ENCODE results near the gene MYO1D.

The MYO1D gene

GRCh38 chr17:32757963-32758362 is 119.0 kb downstream of the MYO1D start:
- DNase-seq (ENCODE audit: low read depth), result no peak
- TF ChIP-seq, protein P1, sequence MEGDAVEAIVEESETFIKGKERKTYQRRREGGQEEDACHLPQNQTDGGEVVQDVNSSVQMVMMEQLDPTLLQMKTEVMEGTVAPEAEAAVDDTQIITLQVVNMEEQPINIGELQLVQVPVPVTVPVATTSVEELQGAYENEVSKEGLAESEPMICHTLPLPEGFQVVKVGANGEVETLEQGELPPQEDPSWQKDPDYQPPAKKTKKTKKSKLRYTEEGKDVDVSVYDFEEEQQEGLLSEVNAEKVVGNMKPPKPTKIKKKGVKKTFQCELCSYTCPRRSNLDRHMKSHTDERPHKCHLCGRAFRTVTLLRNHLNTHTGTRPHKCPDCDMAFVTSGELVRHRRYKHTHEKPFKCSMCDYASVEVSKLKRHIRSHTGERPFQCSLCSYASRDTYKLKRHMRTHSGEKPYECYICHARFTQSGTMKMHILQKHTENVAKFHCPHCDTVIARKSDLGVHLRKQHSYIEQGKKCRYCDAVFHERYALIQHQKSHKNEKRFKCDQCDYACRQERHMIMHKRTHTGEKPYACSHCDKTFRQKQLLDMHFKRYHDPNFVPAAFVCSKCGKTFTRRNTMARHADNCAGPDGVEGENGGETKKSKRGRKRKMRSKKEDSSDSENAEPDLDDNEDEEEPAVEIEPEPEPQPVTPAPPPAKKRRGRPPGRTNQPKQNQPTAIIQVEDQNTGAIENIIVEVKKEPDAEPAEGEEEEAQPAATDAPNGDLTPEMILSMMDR (IDR thresholded peaks at IDR 0.05; ENCODE audit: control insufficient read depth, extremely low read depth, insufficient read depth), result no peak
- no peak overlapping the region for H3K4me3 ChIP-seq (ENCODE audit: low read depth, low read length)

- no peak for DNase-seq (ENCODE audit: low read depth)
- TF ChIP-seq, protein P1 (IDR thresholded peaks at IDR 0.05; ENCODE audit: control insufficient read depth, extremely low read depth, insufficient read depth), result no peak
- no peak overlapping the region for H3K4me3 ChIP-seq (ENCODE audit: low read depth, low read length)
These were observed 120.2 kb downstream of the MYO1D start for GRCh38 chr17:32756696-32757095.

DNA sequence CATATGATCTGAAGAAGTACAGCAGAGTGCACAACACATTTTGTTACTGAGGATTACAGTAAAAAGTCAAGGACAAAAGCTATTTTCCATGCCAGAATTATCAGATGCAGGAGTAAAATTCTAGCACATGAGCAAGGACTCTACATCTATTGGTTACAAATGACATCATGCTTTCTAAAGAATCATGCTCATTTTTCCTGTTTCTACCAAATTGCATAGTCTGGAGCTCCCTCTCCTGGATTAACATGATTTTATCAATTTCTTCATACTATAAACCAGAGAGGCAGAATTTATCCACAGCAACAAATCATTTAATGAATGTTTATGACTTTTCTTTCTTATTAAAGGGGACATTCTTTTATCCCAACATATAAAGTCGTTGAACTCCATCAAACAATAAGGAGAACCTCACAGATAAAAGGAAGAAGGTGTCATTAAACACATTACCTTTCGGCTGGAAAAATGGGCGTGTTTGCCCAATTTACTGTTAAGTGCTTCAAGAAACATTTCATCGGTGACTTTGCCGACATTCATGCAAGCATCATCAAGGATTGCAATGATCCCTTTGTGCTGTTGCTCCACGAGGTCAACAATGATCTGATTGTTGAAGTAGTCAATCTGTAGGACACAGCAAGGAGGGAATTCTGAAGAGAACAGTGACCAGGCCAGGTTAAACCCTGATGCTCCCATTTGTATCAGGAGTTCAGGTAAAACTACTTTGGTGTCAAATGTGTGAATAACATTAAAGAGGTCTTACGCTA is 121.7 kb downstream of the MYO1D start:
- DNase-seq (ENCODE audit: low read depth), result peak; percentile 70
- no peak overlapping the region for H3K4me3 ChIP-seq (ENCODE audit: low read depth, low read length)
- TF ChIP-seq, protein P1 (IDR thresholded peaks at IDR 0.05; ENCODE audit: control insufficient read depth, extremely low read depth, insufficient read depth), result peak; percentile 48

GRCh38 chr17:32752934-32753333 is 124.0 kb downstream of the MYO1D start:
- no peak overlapping the region for H3K4me3 ChIP-seq (ENCODE audit: low read depth, low read length)
- TF ChIP-seq, protein P1 (IDR thresholded peaks at IDR 0.05; ENCODE audit: control insufficient read depth, extremely low read depth, insufficient read depth), result no peak
- no peak for DNase-seq (ENCODE audit: low read depth)

DNA sequence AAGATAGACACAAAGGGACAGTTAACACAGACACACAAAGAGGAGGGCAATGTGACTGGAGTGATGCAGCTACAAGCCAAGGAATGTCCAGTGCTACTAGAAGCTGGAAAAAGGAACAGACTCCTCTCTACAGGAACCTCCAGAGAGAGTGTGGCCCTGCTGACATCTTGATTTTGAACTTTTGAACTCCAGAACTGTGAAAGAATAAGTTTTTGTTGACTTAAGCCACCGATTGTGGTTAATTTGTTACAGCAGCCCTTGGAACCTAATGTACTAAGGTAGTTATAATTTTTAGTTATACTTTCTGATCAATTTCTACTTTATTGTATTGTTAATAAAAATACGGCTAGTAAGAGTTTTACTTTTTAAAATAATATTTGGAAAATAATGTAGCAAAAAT is 129.1 kb downstream of the MYO1D start:
- no peak for DNase-seq (ENCODE audit: low read depth)
- H3K4me3 ChIP-seq (ENCODE audit: low read depth, low read length), result no peak overlapping the region
- TF ChIP-seq, protein P1 (IDR thresholded peaks at IDR 0.05; ENCODE audit: control insufficient read depth, extremely low read depth, insufficient read depth), result no peak

DNA sequence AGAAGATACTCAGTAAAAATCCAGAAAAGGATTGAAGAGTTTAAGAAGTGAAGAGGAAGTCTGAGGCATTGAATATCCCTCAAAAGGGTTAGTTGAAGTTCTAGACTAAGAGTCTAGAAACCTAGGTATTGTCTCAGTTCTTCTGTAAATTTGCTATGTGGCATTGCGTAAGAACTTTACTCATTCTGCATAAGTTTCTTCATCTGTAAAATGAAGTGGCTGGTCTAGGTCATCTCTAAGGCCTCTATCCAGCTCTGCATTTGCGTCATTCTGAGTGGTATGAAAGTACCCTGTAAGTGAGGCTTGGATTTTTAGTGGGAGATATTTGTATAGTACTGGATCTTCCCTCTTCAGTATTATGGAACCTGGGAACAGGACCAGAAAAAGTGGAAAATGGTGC is 130.2 kb downstream of the MYO1D start:
- no peak overlapping the region for H3K4me3 ChIP-seq (ENCODE audit: low read depth, low read length)
- DNase-seq (ENCODE audit: low read depth), result no peak
- TF ChIP-seq, protein P1 (IDR thresholded peaks at IDR 0.05; ENCODE audit: control insufficient read depth, extremely low read depth, insufficient read depth), result no peak

DNA sequence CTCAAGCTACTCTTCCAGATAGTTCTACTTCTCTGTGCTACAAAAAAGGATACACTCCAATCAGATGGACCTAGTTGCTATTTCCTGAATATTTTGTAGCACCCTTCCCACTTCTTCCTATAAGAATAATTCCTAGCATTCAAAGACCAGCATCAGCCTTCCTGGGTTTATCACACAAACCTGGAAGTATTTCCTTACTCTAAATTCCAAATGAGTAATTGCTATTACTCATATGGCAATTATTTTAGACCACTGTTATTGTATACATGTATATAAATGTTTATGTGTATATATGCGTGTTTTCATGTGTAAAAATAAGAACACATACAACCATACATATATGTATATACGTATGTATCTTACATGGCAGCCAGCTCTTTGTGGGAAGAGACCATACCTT is 130.6 kb downstream of the MYO1D start:
- no peak overlapping the region for H3K4me3 ChIP-seq (ENCODE audit: low read depth, low read length)
- TF ChIP-seq, protein P1 (IDR thresholded peaks at IDR 0.05; ENCODE audit: control insufficient read depth, extremely low read depth, insufficient read depth), result no peak
- no peak for DNase-seq (ENCODE audit: low read depth)
